Liver (tissue), 9 donors: Measurements from ENCODE around the gene PCDHGA9. TPM values are rescaled to one million over a fixed set of nuclear protein-coding genes. Genes with fewer than 3 reads are reported as not detected.

Source experiments
- DNase-seq: peaks from one replicate; pipeline ENCODE4 v3.0.0-alpha.2; 2017; ENCODE audit warnings: low spot score
- H3K27ac ChIP-seq, 2 donors: one replicate each; pipeline ENCODE4 v1.7.0; 2013; ENCODE audit warnings: inconsistent platforms in 2 of 2, low read length in 2 of 2, control low read depth in 1 of 2, low read depth in 1 of 2, mild to moderate bottlenecking in 1 of 2
- H3K27me3 ChIP-seq, 4 donors: one replicate each; pipeline versions ENCODE4 v1.6.1 to v1.7.0; 2013; ENCODE audit warnings: low read length in 3 of 4, inconsistent platforms in 1 of 4, mild to moderate bottlenecking in 1 of 4, moderate library complexity in 1 of 4; ENCODE audit not compliant: control insufficient read depth in 4 of 4, insufficient read depth in 4 of 4
- H3K36me3 ChIP-seq, 4 donors: one replicate each; pipeline versions ENCODE4 v1.6.1 to v1.7.0; 2013; ENCODE audit warnings: low read length in 3 of 4, mild to moderate bottlenecking in 3 of 4, low read depth in 1 of 4, moderate library complexity in 1 of 4; ENCODE audit not compliant: control insufficient read depth in 4 of 4, insufficient read depth in 3 of 4
- H3K4me1 ChIP-seq, 4 donors: one replicate each; pipeline versions ENCODE4 v1.6.1 to v1.7.0; 2013; ENCODE audit warnings: low read length in 3 of 4, mild to moderate bottlenecking in 3 of 4, moderate library complexity in 1 of 4; ENCODE audit not compliant: control insufficient read depth in 4 of 4, insufficient read depth in 4 of 4
- H3K4me3 ChIP-seq, 3 donors: one replicate each; pipeline versions ENCODE4 v1.6.1 to v1.7.0; 2013; ENCODE audit warnings: low read length in 3 of 3, control low read depth in 1 of 3, low read depth in 1 of 3, mild to moderate bottlenecking in 1 of 3
- H3K9ac ChIP-seq, 2 donors: one replicate each; pipeline ENCODE4 v1.7.0; 2013; ENCODE audit warnings: low read length in 2 of 2, mild to moderate bottlenecking in 2 of 2, moderate library complexity in 2 of 2, control low read depth in 1 of 2, low read depth in 1 of 2
- H3K9me3 ChIP-seq, 4 donors: one replicate each; pipeline versions ENCODE4 v1.6.1 to v1.7.0; 2013; ENCODE audit warnings: low read length in 3 of 4; ENCODE audit not compliant: control insufficient read depth in 4 of 4
- EGR1 ChIP-seq, 2 donors: IDR thresholded peaks; 2 replicates each; pipeline ENCODE4 v1.6.1; 2016 to 2018; ENCODE audit warnings: antibody characterized with exemption in 2 of 2, low read depth in 2 of 2
- FOXA1 ChIP-seq: IDR thresholded peaks from 2 replicates; pipeline ENCODE4 v1.6.1; 2016; ENCODE audit warnings: antibody characterized with exemption
- FOXA2 ChIP-seq: IDR thresholded peaks from 2 replicates; pipeline ENCODE4 v1.6.1; 2016; ENCODE audit warnings: antibody characterized with exemption
- GABPA ChIP-seq, 2 donors: IDR thresholded peaks in 1 of 2; conservative IDR thresholded peaks in 1 of 2; 2 replicates each; pipeline ENCODE4 v1.6.1; 2016; ENCODE audit warnings: antibody characterized with exemption in 2 of 2, mild to moderate bottlenecking in 1 of 2, moderate library complexity in 1 of 2
- HNF4A ChIP-seq, 2 donors: conservative IDR thresholded peaks; 2 replicates each; pipeline ENCODE4 v1.6.1; 2016; ENCODE audit warnings: antibody characterized with exemption in 2 of 2, mild to moderate bottlenecking in 2 of 2
- HNF4G ChIP-seq: IDR thresholded peaks from 2 replicates; pipeline ENCODE4 v1.6.1; 2016; ENCODE audit warnings: antibody characterized with exemption
- JUND ChIP-seq, 2 donors: IDR thresholded peaks; 2 replicates each; pipeline ENCODE4 v1.6.1; 2016; ENCODE audit warnings: antibody characterized with exemption in 2 of 2
- NR2F2 ChIP-seq: IDR thresholded peaks from 2 replicates; pipeline ENCODE4 v1.6.1; 2016; ENCODE audit warnings: antibody characterized with exemption
- RAD21 ChIP-seq, 2 donors: IDR thresholded peaks; 2 replicates each; pipeline ENCODE4 v1.6.1; 2016; ENCODE audit warnings: antibody characterized with exemption in 2 of 2, mild to moderate bottlenecking in 2 of 2
- RXRA ChIP-seq, 2 donors: IDR thresholded peaks; 2 replicates each; pipeline ENCODE4 v1.6.1; 2017 to 2018; ENCODE audit warnings: antibody characterized with exemption in 2 of 2, mild to moderate bottlenecking in 1 of 2
- SP1 ChIP-seq: IDR thresholded peaks from 2 replicates; pipeline ENCODE4 v1.6.1; 2018; ENCODE audit warnings: antibody characterized with exemption, mild to moderate bottlenecking
- TAF1 ChIP-seq: conservative IDR thresholded peaks from 2 replicates; pipeline ENCODE4 v1.6.1; 2016; ENCODE audit warnings: antibody characterized with exemption, mild to moderate bottlenecking
- YY1 ChIP-seq: IDR thresholded peaks from 2 replicates; pipeline ENCODE4 v1.6.1; 2016; ENCODE audit warnings: antibody characterized with exemption, mild to moderate bottlenecking
- WGBS: extraction: QIAGEN DNeasy Blood & Tissue Kit; methylation state at CpG from one replicate; pipeline ENCODE4 v1.1.7; 2013; 5-methylcytosine and 5-hydroxymethylcytosine counted together
- polyA plus RNA-seq, 2 donors: library from polyadenylated mRNA; stranded (reverse) in 1 of 2; unstranded in 1 of 2; fragments of 200-250 nt in 1 of 2; fragments of >200 nt in 1 of 2; fragmentation: Nextera tagmentation in 1 of 2; extraction: Ambion mirVana in 1 of 2; gene quantifications; one replicate each; pipeline versions ENCODE4 v1.2.1 to v1.2.3, GENCODE V29; 2013 to 2015
- total RNA-seq, 2 donors: library from RNA; depleted of rRNA; stranded (reverse); fragments of >200 nt; gene quantifications; one replicate each; pipeline ENCODE4 v1.2.3, GENCODE V29; 2014
- TF ChIP-seq, protein P1 (sequence below): IDR thresholded peaks from 2 replicates; pipeline ENCODE4 v1.6.1; 2016; ENCODE audit warnings: antibody characterized with exemption, mild to moderate bottlenecking
- TF ChIP-seq, protein P2 (sequence below): IDR thresholded peaks from 2 replicates; pipeline ENCODE4 v1.6.1; 2016; ENCODE audit warnings: antibody characterized with exemption
- TF ChIP-seq, protein P3 (sequence below): fragments of 150-350 bp; IDR thresholded peaks from 2 replicates; pipeline ENCODE4 v1.5.1; 2017; ENCODE audit warnings: improper control_type of control experiment, low read depth, low read length; ENCODE audit not compliant: missing input control
- TF ChIP-seq, protein P4 (sequence below): IDR thresholded peaks from 2 replicates; pipeline ENCODE4 v1.6.1; 2016; ENCODE audit warnings: antibody characterized with exemption
- TF ChIP-seq, protein P5 (sequence below): IDR thresholded peaks from 2 replicates; pipeline ENCODE4 v1.6.1; 2016; ENCODE audit warnings: antibody characterized with exemption
- donor health status: healthy.
- donor health status: healthy.
- donor health status: healthy.
- donor health status: healthy.
- donor health status: healthy.

The PCDHGA9 gene
- total and polyA plus RNA-seq, 4 donors: 0.11 to 2.8 (median 0.57) TPM

DNA sequence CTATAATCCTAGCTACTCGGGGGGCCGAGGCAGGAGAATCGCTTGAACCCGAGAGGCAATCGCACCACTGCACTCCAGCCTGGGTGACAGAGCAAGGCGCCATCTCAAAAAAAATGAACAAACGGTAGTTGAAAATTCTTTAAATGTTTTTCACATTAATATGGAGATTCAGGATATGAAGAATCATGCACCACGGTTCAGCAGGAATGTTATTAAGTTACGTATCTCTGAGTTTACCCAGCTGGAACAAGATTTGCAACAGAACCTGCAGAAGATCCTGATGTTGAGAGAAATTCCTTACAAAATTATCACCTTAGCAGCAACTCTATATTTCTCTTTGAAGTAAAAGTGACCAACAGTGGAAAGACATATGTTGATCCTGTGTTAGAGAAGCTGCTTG is 37.8 kb downstream of the PCDHGA9 start:
- H3K4me3 ChIP-seq: peak overlapping the region in 1 of 3 donors; percentile 31
- H3K9ac ChIP-seq: no peak overlapping the region
- H3K27me3 ChIP-seq: no peaks in the 10 kb centered on the region
- TF ChIP-seq GABPA (IDR thresholded peaks at IDR 0.05 in 1 of 2, conservative IDR thresholded peaks at IDR 0.05 in 1 of 2) (no peak), JUND (IDR thresholded peaks at IDR 0.05) (no peak), HNF4A (conservative IDR thresholded peaks at IDR 0.05) (no peak), YY1 (no peak), TAF1 (no peak), FOXA1 (no peak), RXRA (IDR thresholded peaks at IDR 0.05) (no peak), SP1 (no peak), HNF4G (no peak), FOXA2 (no peak), EGR1 (IDR thresholded peaks at IDR 0.05; ENCODE audit: low read depth in 2 of 2) (no peak)
- TF ChIP-seq, protein P1, sequence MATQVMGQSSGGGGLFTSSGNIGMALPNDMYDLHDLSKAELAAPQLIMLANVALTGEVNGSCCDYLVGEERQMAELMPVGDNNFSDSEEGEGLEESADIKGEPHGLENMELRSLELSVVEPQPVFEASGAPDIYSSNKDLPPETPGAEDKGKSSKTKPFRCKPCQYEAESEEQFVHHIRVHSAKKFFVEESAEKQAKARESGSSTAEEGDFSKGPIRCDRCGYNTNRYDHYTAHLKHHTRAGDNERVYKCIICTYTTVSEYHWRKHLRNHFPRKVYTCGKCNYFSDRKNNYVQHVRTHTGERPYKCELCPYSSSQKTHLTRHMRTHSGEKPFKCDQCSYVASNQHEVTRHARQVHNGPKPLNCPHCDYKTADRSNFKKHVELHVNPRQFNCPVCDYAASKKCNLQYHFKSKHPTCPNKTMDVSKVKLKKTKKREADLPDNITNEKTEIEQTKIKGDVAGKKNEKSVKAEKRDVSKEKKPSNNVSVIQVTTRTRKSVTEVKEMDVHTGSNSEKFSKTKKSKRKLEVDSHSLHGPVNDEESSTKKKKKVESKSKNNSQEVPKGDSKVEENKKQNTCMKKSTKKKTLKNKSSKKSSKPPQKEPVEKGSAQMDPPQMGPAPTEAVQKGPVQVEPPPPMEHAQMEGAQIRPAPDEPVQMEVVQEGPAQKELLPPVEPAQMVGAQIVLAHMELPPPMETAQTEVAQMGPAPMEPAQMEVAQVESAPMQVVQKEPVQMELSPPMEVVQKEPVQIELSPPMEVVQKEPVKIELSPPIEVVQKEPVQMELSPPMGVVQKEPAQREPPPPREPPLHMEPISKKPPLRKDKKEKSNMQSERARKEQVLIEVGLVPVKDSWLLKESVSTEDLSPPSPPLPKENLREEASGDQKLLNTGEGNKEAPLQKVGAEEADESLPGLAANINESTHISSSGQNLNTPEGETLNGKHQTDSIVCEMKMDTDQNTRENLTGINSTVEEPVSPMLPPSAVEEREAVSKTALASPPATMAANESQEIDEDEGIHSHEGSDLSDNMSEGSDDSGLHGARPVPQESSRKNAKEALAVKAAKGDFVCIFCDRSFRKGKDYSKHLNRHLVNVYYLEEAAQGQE: no peak
- TF ChIP-seq, protein P2, sequence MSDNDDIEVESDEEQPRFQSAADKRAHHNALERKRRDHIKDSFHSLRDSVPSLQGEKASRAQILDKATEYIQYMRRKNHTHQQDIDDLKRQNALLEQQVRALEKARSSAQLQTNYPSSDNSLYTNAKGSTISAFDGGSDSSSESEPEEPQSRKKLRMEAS: no peak
- TF ChIP-seq, protein P3, sequence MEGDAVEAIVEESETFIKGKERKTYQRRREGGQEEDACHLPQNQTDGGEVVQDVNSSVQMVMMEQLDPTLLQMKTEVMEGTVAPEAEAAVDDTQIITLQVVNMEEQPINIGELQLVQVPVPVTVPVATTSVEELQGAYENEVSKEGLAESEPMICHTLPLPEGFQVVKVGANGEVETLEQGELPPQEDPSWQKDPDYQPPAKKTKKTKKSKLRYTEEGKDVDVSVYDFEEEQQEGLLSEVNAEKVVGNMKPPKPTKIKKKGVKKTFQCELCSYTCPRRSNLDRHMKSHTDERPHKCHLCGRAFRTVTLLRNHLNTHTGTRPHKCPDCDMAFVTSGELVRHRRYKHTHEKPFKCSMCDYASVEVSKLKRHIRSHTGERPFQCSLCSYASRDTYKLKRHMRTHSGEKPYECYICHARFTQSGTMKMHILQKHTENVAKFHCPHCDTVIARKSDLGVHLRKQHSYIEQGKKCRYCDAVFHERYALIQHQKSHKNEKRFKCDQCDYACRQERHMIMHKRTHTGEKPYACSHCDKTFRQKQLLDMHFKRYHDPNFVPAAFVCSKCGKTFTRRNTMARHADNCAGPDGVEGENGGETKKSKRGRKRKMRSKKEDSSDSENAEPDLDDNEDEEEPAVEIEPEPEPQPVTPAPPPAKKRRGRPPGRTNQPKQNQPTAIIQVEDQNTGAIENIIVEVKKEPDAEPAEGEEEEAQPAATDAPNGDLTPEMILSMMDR: no peak
- TF ChIP-seq, protein P4, sequence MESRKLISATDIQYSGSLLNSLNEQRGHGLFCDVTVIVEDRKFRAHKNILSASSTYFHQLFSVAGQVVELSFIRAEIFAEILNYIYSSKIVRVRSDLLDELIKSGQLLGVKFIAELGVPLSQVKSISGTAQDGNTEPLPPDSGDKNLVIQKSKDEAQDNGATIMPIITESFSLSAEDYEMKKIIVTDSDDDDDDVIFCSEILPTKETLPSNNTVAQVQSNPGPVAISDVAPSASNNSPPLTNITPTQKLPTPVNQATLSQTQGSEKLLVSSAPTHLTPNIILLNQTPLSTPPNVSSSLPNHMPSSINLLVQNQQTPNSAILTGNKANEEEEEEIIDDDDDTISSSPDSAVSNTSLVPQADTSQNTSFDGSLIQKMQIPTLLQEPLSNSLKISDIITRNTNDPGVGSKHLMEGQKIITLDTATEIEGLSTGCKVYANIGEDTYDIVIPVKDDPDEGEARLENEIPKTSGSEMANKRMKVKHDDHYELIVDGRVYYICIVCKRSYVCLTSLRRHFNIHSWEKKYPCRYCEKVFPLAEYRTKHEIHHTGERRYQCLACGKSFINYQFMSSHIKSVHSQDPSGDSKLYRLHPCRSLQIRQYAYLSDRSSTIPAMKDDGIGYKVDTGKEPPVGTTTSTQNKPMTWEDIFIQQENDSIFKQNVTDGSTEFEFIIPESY: no peak
- H3K36me3 ChIP-seq: peaks cover 0 to under 1% (median 0%) of the 10 kb centered on the region in 4 donors
- 91% methylated on average over 9 of the region's 9 CpGs for WGBS
- no peak for DNase-seq
- peaks cover 8 to 33% (median 13%) of the 10 kb centered on the region in 4 donors for H3K9me3 ChIP-seq
- no peaks in the 10 kb centered on the region for H3K4me1 ChIP-seq
- no peak overlapping the region for H3K27ac ChIP-seq

DNA sequence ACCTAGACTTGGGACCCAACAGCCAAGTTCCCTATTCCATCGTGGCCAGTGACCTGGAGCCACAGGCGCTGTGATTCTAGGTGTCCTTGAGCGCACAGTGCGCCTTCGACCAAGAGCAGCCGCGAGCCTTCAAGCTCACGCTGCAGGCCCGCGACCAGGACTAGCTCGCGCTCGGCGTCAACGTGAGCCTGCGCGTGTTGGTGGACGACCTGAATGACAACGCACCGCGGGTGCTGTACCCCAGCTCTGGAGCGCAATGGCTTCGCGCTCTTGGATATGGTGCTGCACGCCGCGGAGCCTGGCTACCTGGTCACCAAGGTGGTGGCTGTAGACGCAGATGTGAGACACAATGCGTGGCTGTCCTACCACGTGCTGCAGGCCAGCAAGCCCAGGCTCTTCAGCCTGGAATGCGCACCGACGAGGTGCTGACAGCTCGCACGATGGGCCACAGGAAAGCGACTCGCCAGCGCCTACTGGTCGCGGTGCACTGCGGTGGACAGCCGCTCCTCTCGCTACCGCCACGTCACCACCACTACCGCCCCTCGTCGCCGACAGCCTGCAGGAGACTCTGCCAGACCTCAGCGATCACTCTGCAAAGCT is 39.1 kb downstream of the PCDHGA9 start:
- Histone ChIP-seq H3K9ac (no peak overlapping the region), H3K36me3 (peaks cover 0 to 2% (median 0%) of the 10 kb centered on the region in 4 donors), H3K27me3 (no peaks in the 10 kb centered on the region), H3K27ac (no peak overlapping the region), H3K4me1 (no peaks in the 10 kb centered on the region), H3K4me3 (peak overlapping the region in 2 of 3 donors; percentile 10 to 38), H3K9me3 (peaks cover 8 to 24% (median 11%) of the 10 kb centered on the region in 4 donors)
- TF ChIP-seq JUND (IDR thresholded peaks at IDR 0.05) (no peak), RAD21 (IDR thresholded peaks at IDR 0.05) (no peak), FOXA1 (no peak), TAF1 (no peak), RXRA (IDR thresholded peaks at IDR 0.05) (no peak), HNF4G (no peak), YY1 (no peak), NR2F2 (no peak), FOXA2 (no peak)
- TF ChIP-seq, protein P5, sequence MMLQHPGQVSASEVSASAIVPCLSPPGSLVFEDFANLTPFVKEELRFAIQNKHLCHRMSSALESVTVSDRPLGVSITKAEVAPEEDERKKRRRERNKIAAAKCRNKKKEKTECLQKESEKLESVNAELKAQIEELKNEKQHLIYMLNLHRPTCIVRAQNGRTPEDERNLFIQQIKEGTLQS: no peak
- DNase-seq: no peak
- 47% methylated on average over 50 of the region's 50 CpGs for WGBS
